ENCODE results near the gene HEATR9.

Gene HEATR9

GRCh38 chr17:35912339-35912912 lies 43.7 kb upstream of the HEATR9 start:
- TF ChIP-seq CTCF (IDR thresholded peaks at IDR 0.05; ENCODE audit: insufficient read depth, missing control alignments), result no peak
- no peak for DNase-seq (ENCODE audit: insufficient read length, low spot score)
- FAIRE-seq, result no peak

GRCh38 chr17:35909408-35909807 lies 40.7 kb upstream of the HEATR9 start:
- FAIRE-seq (no peak), DNase-seq (ENCODE audit: insufficient read length, low spot score) (no peak)
- TF ChIP-seq CTCF (IDR thresholded peaks at IDR 0.05; ENCODE audit: insufficient read depth, missing control alignments), result no peak

GRCh38 chr17:35907691-35908090 lies 39.0 kb upstream of the HEATR9 start:
- TF ChIP-seq CTCF (IDR thresholded peaks at IDR 0.05; ENCODE audit: insufficient read depth, missing control alignments), result no peak
- no peak for DNase-seq (ENCODE audit: insufficient read length, low spot score)

GRCh38 chr17:35906926-35907637 lies 38.4 kb upstream of the HEATR9 start:
- FAIRE-seq, result no peak
- no peak for TF ChIP-seq CTCF (IDR thresholded peaks at IDR 0.05; ENCODE audit: insufficient read depth, missing control alignments)
- DNase-seq (ENCODE audit: insufficient read length, low spot score), result no peak

More at GRCh38 chr17:35907691-35908090, 39.0 kb upstream of the HEATR9 start:
- FAIRE-seq, result no peak

- no peak for TF ChIP-seq CTCF (IDR thresholded peaks at IDR 0.05; ENCODE audit: insufficient read depth, missing control alignments)
- FAIRE-seq, result no peak
- DNase-seq (ENCODE audit: insufficient read length, low spot score), result no peak
Observed at GRCh38 chr17:35906191-35906925, 37.7 kb upstream of the HEATR9 start.

GRCh38 chr17:35903451-35903850 lies 34.8 kb upstream of the HEATR9 start:
- FAIRE-seq, result no peak
- TF ChIP-seq CTCF (IDR thresholded peaks at IDR 0.05; ENCODE audit: insufficient read depth, missing control alignments), result no peak

More at GRCh38 chr17:35903451-35903850, 34.8 kb upstream of the HEATR9 start:
- DNase-seq (ENCODE audit: insufficient read length, low spot score), result no peak
